NT2/D1 (cell line): ENCODE data around the gene MYCBPAP.

ENCODE experiments used
- SUZ12 ChIP-seq: IDR thresholded peaks from 2 replicates; pipeline ENCODE4 v1.6.1; 2011; ENCODE audit not compliant: insufficient read length, insufficient read depth; ENCODE audit errors: extremely low read depth
- YY1 ChIP-seq: IDR thresholded peaks from 2 replicates; pipeline ENCODE4 v1.6.1; 2011; ENCODE audit not compliant: insufficient read length, insufficient read depth
- ZNF274 ChIP-seq: IDR thresholded peaks from 2 replicates; pipeline ENCODE4 v1.6.1; 2011; ENCODE audit warnings: mild to moderate bottlenecking, low read depth, low read length

DNA sequence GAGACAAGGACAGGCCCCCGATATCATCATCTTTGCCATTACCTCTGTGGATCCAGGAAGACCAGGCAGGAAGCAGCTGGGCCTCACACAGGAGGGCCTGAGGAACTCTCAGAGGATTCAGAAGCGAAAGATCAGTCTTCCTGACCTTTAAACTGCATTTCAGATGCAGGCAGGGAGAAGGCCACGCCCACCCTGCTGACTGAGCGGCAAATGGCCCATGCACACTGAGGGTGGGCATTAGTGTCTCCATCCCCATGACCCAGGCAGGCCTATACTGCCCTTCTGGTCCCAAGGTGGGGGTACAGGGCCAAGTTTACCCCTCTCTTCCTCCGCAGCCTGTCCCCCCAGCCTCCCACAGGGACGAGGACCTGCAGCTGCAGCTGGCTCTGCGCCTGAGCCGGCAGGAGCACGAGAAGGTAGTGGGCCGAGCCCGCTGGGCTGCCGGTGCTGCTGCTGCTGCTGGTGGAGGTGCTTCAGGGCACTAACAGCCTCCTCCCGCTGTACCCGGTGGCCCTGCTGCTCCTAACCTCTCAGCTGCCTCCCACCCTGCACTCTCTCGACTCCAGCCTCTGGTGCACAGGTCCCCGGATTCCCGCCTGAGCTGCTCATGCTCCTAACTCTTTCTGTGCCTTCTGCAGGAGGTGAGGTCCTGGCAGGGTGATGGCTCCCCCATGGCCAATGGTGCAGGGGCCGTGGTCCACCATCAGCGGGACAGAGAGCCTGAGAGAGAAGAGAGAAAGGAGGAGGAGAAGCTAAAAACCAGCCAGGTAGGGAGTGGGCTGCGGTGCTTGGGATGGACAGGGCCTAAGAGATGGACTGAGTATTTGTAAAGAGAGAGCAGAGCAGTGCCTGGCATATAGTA lies 30.5 kb downstream of the MYCBPAP start:
- no peak for TF ChIP-seq YY1
- TF ChIP-seq SUZ12: no peak
- no peak for TF ChIP-seq ZNF274
